ENCODE results near the gene ZDHHC1.
"Not testable (repeated sequence)": the region's sequence is repeated elsewhere in the genome, so short reads cannot be mapped to it uniquely, and the experiment has no call there.

Gene ZDHHC1

DNA sequence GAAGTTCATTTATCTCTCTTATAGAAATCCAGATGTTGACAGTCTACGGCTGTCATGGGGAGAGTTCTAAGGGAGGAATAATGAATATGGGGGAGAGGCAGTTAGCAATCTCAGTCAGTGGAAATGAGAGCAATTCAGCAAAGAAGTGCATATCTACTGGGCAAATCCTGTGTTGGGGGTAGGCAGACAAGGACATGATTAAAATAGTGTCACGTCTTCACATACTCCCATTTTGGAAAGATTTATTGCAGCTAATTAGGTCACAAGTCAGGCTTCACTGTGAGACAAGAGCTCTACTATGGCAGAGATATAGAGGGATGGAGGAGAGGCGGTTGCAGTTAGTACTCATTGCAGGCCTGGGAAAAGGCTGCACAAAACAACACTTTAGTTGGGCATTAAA is 59.9 kb downstream of the ZDHHC1 start:
- Histone ChIP-seq H3K4me3 (no peak overlapping the region), H3K36me3 (no peaks in the 10 kb centered on the region), H3K9me3 (no peaks in the 10 kb centered on the region), H3K4me1 (no peaks in the 10 kb centered on the region), H3K27me3 (peaks cover 0 to 5% of the 10 kb centered on the region in 2 donors), H3K27ac (no peak overlapping the region)
- intact Hi-C loops (cut with DNase I; ENCODE audit: low total_unique reads): no loop called here
- DNase-seq: no peak
- TF ChIP-seq, protein P1, sequence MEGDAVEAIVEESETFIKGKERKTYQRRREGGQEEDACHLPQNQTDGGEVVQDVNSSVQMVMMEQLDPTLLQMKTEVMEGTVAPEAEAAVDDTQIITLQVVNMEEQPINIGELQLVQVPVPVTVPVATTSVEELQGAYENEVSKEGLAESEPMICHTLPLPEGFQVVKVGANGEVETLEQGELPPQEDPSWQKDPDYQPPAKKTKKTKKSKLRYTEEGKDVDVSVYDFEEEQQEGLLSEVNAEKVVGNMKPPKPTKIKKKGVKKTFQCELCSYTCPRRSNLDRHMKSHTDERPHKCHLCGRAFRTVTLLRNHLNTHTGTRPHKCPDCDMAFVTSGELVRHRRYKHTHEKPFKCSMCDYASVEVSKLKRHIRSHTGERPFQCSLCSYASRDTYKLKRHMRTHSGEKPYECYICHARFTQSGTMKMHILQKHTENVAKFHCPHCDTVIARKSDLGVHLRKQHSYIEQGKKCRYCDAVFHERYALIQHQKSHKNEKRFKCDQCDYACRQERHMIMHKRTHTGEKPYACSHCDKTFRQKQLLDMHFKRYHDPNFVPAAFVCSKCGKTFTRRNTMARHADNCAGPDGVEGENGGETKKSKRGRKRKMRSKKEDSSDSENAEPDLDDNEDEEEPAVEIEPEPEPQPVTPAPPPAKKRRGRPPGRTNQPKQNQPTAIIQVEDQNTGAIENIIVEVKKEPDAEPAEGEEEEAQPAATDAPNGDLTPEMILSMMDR (IDR thresholded peaks at IDR 0.05): no peak

- H3K27me3 ChIP-seq; H3K36me3 ChIP-seq; H3K9me3 ChIP-seq; H3K4me3 ChIP-seq; intact Hi-C loops (cut with DNase I; ENCODE audit: low total_unique reads); DNase-seq; H3K4me1 ChIP-seq; H3K27ac ChIP-seq: not testable (repeated sequence)
Measured at GRCh38 chr16:67352463-67352862, 63.8 kb downstream of the ZDHHC1 start.

DNA sequence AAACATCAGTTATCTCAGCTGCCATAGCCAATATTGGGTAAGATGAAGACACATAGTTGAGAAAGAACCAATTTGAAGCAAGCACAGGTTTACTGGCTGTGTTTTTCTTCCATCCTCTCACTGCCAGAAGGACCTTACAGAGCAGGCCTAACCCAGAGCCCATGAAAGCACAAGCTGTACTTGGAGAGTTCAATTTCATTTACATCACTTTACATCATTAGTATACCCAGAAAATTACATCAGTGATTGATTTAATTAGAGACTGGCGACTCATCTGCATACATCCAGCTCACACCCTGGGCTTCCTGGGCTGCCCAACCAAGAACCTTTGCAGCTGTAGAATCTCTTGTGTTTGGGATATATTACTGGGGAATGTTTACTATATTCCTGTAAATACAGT is 66.0 kb downstream of the ZDHHC1 start:
- Histone ChIP-seq H3K4me1 (no peaks in the 10 kb centered on the region), H3K27ac (no peak overlapping the region), H3K4me3 (no peak overlapping the region), H3K9me3 (no peaks in the 10 kb centered on the region), H3K36me3 (no peaks in the 10 kb centered on the region), H3K27me3 (no peaks in the 10 kb centered on the region)
- intact Hi-C loops (cut with DNase I; ENCODE audit: low total_unique reads): no loop called here
- TF ChIP-seq, protein P1 (IDR thresholded peaks at IDR 0.05): no peak
- no peak for DNase-seq

DNA sequence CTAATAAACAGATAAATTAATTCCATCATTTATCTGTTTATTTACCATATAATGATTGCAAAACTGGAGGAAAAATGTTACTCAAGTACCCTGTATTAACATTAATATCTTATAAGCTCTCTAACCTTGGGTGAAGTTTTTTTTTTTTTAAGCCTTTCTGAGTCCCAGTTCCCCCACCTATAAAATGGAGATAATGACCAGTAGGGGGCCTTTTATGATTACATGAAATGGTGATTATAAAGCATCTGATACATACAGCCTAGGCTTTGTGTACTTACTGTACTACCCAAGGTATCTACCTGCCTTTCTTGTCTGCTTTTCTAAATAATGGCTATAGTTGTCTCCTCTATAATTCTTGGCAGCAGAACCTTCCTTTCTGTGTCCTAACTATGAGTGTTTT is 67.1 kb downstream of the ZDHHC1 start:
- Histone ChIP-seq H3K27ac (no peak overlapping the region), H3K36me3 (no peaks in the 10 kb centered on the region), H3K9me3 (no peaks in the 10 kb centered on the region), H3K27me3 (no peaks in the 10 kb centered on the region), H3K4me3 (no peak overlapping the region), H3K4me1 (no peaks in the 10 kb centered on the region)
- intact Hi-C loops (cut with DNase I; ENCODE audit: low total_unique reads): no loop called here
- TF ChIP-seq, protein P1 (IDR thresholded peaks at IDR 0.05): peak in 1 of 2 experiments; percentile 15
- no peak for DNase-seq

GRCh38 chr16:67346341-67346740 is 69.9 kb downstream of the ZDHHC1 start:
- H3K27ac ChIP-seq: no peak overlapping the region
- DNase-seq: no peak

GRCh38 chr16:67345401-67345800 is 70.9 kb downstream of the ZDHHC1 start:
- H3K4me1 ChIP-seq: no peaks in the 10 kb centered on the region
- no peaks in the 10 kb centered on the region for H3K9me3 ChIP-seq
- TF ChIP-seq, protein P1 (IDR thresholded peaks at IDR 0.05): no peak
- no peaks in the 10 kb centered on the region for H3K36me3 ChIP-seq
- intact Hi-C loops (cut with DNase I; ENCODE audit: low total_unique reads): no loop called here
- no peak overlapping the region for H3K4me3 ChIP-seq
- DNase-seq: no peak
- no peaks in the 10 kb centered on the region for H3K27me3 ChIP-seq
- H3K27ac ChIP-seq: no peak overlapping the region

More at GRCh38 chr16:67346341-67346740, 69.9 kb downstream of the ZDHHC1 start:
- H3K27me3 ChIP-seq: no peaks in the 10 kb centered on the region
- no peaks in the 10 kb centered on the region for H3K4me1 ChIP-seq
- no peaks in the 10 kb centered on the region for H3K9me3 ChIP-seq
- TF ChIP-seq, protein P1 (IDR thresholded peaks at IDR 0.05): no peak
- intact Hi-C loops (cut with DNase I; ENCODE audit: low total_unique reads): no loop called here
- no peaks in the 10 kb centered on the region for H3K36me3 ChIP-seq
- H3K4me3 ChIP-seq: no peak overlapping the region
